Astrocyte (in vitro differentiated cells and primary cell): ENCODE results near the gene PLEKHF1.

Source experiments
- CTCF ChIP-seq: IDR thresholded peaks from 2 replicates; pipeline ENCODE4 v1.5.1; 2011; ENCODE audit warnings: low read depth, mild to moderate bottlenecking, inconsistent platforms, low read length, moderate library complexity; ENCODE audit not compliant: insufficient read depth
- EZH2 ChIP-seq: IDR thresholded peaks from 2 replicates; pipeline ENCODE4 v1.6.1; 2012; ENCODE audit warnings: mild to moderate bottlenecking, low read length, inconsistent platforms; ENCODE audit not compliant: insufficient read depth

GRCh38 chr19:29680937-29681336 lies 15.7 kb downstream of the PLEKHF1 start:
- TF ChIP-seq CTCF, result no peak
- no peak for TF ChIP-seq EZH2
